Measurements from ENCODE around the gene WIPF1.

Gene WIPF1

GRCh38 chr2:174600349-174600748, 2.7 kb upstream of the WIPF1 start:
- Histone ChIP-seq H3K9me2 (replicated peaks; ENCODE audit: insufficient read depth, low read length) (no peaks in the 10 kb centered on the region), H2AFZ (ENCODE audit: low read length) (no peak overlapping the region), H3K9ac (ENCODE audit: low read length) (no peak overlapping the region), H3K27ac (ENCODE audit: low read length) (no peak overlapping the region), H3K4me1 (ENCODE audit: low read length) (peaks cover 26% of the 10 kb centered on the region), H3K36me3 (replicated peaks; ENCODE audit: insufficient read depth, low read length) (no peaks in the 10 kb centered on the region), H3F3A (ENCODE audit: insufficient read depth, low read length) (peaks cover 32% of the 10 kb centered on the region), H4K20me1 (ENCODE audit: insufficient read depth, low read length) (no peaks in the 10 kb centered on the region), H3K27me3 (replicated peaks; ENCODE audit: insufficient read depth, low read length) (no peaks in the 10 kb centered on the region), H3K79me2 (ENCODE audit: low read length) (peaks cover 99% of the 10 kb centered on the region), H3K4me2 (ENCODE audit: low read depth, low read length) (no peak overlapping the region), H3K9me3 (replicated peaks; ENCODE audit: insufficient read depth, low read length) (no peaks in the 10 kb centered on the region), H3K4me3 (ENCODE audit: low read length) (no peak overlapping the region)
- DNase-seq = no peak
- TF ChIP-seq CTCF (IDR thresholded peaks at IDR 0.05; ENCODE audit: low read length) = no peak
- no peak for TF ChIP-seq EZH2 (optimal IDR thresholded peaks at IDR 0.05; ENCODE audit: low read depth, low read length)
- TF ChIP-seq EZH2phosphoT487 (IDR thresholded peaks at IDR 0.05; ENCODE audit: low read length) = no peak

DNA sequence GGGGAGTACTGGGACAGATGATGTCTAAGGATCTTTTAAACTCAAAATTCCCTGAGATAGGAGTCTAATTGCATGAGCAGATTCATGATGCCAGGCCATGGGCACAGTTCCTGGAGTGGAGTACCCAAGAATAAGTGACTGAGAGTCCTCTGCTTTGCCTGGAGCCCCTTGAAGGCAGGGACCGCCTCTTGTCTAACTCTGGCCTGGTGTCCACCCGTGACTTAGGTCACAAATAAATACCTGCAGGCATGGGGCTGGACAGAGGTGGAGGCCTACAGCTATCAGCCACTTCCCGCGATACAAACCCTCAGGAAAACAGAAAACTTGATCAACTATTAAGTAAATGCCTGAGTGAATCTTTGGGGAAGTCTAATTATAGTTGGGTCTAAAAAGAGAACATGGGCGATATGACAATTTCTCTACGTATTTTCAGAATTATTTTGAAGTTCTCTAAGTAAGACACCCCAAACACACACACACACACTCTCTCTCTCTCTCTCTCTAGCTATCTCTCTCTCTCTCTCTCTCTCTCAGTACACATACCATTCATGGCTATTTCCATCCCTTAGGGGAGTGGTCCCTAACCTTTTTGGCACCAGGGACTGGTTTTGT, 1.8 kb upstream of the WIPF1 start:
- no peaks in the 10 kb centered on the region for H3K9me2 ChIP-seq (replicated peaks; ENCODE audit: insufficient read depth, low read length)
- no peaks in the 10 kb centered on the region for H3K9me3 ChIP-seq (replicated peaks; ENCODE audit: insufficient read depth, low read length)
- peak overlapping the region; percentile 61; the same call in 1 of the 2 replicates for H3K4me2 ChIP-seq (ENCODE audit: low read depth, low read length)
- H4K20me1 ChIP-seq (ENCODE audit: insufficient read depth, low read length) = no peaks in the 10 kb centered on the region
- peaks cover 26% of the 10 kb centered on the region for H3K4me1 ChIP-seq (ENCODE audit: low read length)
- peak overlapping the region; percentile 96; the same call in 1 of the 2 replicates for H3K27ac ChIP-seq (ENCODE audit: low read length)
- H2AFZ ChIP-seq (ENCODE audit: low read length) = no peak overlapping the region
- H3K36me3 ChIP-seq (replicated peaks; ENCODE audit: insufficient read depth, low read length) = no peaks in the 10 kb centered on the region
- peaks cover 97% of the 10 kb centered on the region for H3K79me2 ChIP-seq (ENCODE audit: low read length)
- H3F3A ChIP-seq (ENCODE audit: insufficient read depth, low read length) = peaks cover 38% of the 10 kb centered on the region
- H3K9ac ChIP-seq (ENCODE audit: low read length) = no peak overlapping the region
- H3K27me3 ChIP-seq (replicated peaks; ENCODE audit: insufficient read depth, low read length) = no peaks in the 10 kb centered on the region
- H3K4me3 ChIP-seq (ENCODE audit: low read length) = no peak overlapping the region
- TF ChIP-seq EZH2 (optimal IDR thresholded peaks at IDR 0.05; ENCODE audit: low read depth, low read length) = no peak
- TF ChIP-seq EZH2phosphoT487 (IDR thresholded peaks at IDR 0.05; ENCODE audit: low read length) = no peak
- no peak for TF ChIP-seq CTCF (IDR thresholded peaks at IDR 0.05; ENCODE audit: low read length)
- no peak for DNase-seq

GRCh38 chr2:174597009-174597344, 627 bp downstream of the WIPF1 start:
- Histone ChIP-seq H2AFZ (ENCODE audit: low read length) (no peak overlapping the region), H3K27me3 (replicated peaks; ENCODE audit: insufficient read depth, low read length) (no peaks in the 10 kb centered on the region), H3K36me3 (replicated peaks; ENCODE audit: insufficient read depth, low read length) (no peaks in the 10 kb centered on the region; the same call in 1 of the 2 replicates), H3K79me2 (ENCODE audit: low read length) (peaks cover 94% of the 10 kb centered on the region), H3K4me3 (ENCODE audit: low read length) (peak overlapping the region; percentile 83), H3K9me3 (replicated peaks; ENCODE audit: insufficient read depth, low read length) (no peaks in the 10 kb centered on the region), H4K20me1 (ENCODE audit: insufficient read depth, low read length) (no peaks in the 10 kb centered on the region), H3F3A (ENCODE audit: insufficient read depth, low read length) (peaks cover 54% of the 10 kb centered on the region), H3K4me1 (ENCODE audit: low read length) (peaks cover 36% of the 10 kb centered on the region), H3K4me2 (ENCODE audit: low read depth, low read length) (peak overlapping the region; percentile 61), H3K9ac (ENCODE audit: low read length) (peak overlapping the region; percentile 99), H3K27ac (ENCODE audit: low read length) (peak overlapping the region; percentile 96), H3K9me2 (replicated peaks; ENCODE audit: insufficient read depth, low read length) (no peaks in the 10 kb centered on the region)
- DNase-seq = peak; percentile 19
- TF ChIP-seq CTCF (IDR thresholded peaks at IDR 0.05; ENCODE audit: low read length) (no peak), EZH2phosphoT487 (IDR thresholded peaks at IDR 0.05; ENCODE audit: low read length) (no peak), EZH2 (optimal IDR thresholded peaks at IDR 0.05; ENCODE audit: low read depth, low read length) (no peak)

Data from MM.1S (cell line).